IMR-90 (cell line): Measurements from ENCODE around the gene CTDSP2. TPM values are rescaled to one million over a fixed set of nuclear protein-coding genes. Genes with fewer than 3 reads are reported as not detected.
A peak's percentile ranks its signal among the peaks of the same experiment; 100 is the strongest.

Experiments used
- CEBPB ChIP-seq: IDR thresholded peaks from 2 replicates; pipeline ENCODE4 v1.6.1; 2012; ENCODE audit warnings: low read depth, low read length, improper control_type of control experiment
- CTCF ChIP-seq: conservative IDR thresholded peaks from 2 replicates; pipeline ENCODE4 v1.5.1; 2012; ENCODE audit warnings: mild to moderate bottlenecking, low read depth, low read length, improper control_type of control experiment
- MAFK ChIP-seq: IDR thresholded peaks from 2 replicates; pipeline ENCODE4 v1.6.1; 2012; ENCODE audit warnings: low read depth, low read length, improper control_type of control experiment
- polyA plus RNA-seq, 3 experiments: library from polyadenylated mRNA; depleted of rRNA; stranded (reverse); fragments of >200 nt; gene quantifications; 2 replicates each; pipeline ENCODE4 v1.2.3, GENCODE V29; 2012; ENCODE audit warnings: low replicate concordance in 1 of 3
- total RNA-seq: library from RNA; depleted of rRNA; stranded (reverse); fragments of >200 nt; gene quantifications from 2 replicates; pipeline ENCODE4 v1.2.3, GENCODE V29; 2012

Gene CTDSP2
- total and polyA plus RNA-seq, 2 of the 4 experiments (the other 2 are of a cell fraction) = 114 to 156 TPM

GRCh38 chr12:57893431-57894353, 47.2 kb upstream of the CTDSP2 start (continued):
- TF ChIP-seq CTCF (0 out of 2 replicates have a peak, but pooled peaks have one; percentile 17), CEBPB (peak; percentile 81), MAFK (no peak)
